H1 (cell line): ENCODE data around the gene RUFY4. TPM values are rescaled to one million over a fixed set of nuclear protein-coding genes. Genes with fewer than 3 reads are reported as not detected.

Experiments used
- CTCF ChIA-PET: fragments of 300-600 bp; sonication (Branson Sonifier 250); formaldehyde crosslinking; loops from one replicate; lab custom pipeline; 2021; ENCODE audit not compliant: partially characterized antibody; lab: Charles Lee
- POLR2A ChIA-PET: fragments of 300-600 bp; sonication (Branson Sonifier 250); formaldehyde crosslinking; loops from one replicate; lab custom pipeline; 2021; ENCODE audit warnings: inconsistent platforms; ENCODE audit not compliant: partially characterized antibody; lab: Charles Lee
- DNase-seq, 2 experiments: peaks; one replicate each; pipeline versions ENCODE4 v3.0.0 to v3.0.0-alpha.2; 2010 to 2022; ENCODE audit warnings: low spot score in 2 of 2, low read depth in 1 of 2, mixed read lengths in 1 of 2
- FAIRE-seq: peaks from 2 replicates; lab custom pipeline; 2011; peaks lifted over from hg19 to GRCh38; lab: Jason Lieb, UNC
- H2AFZ ChIP-seq: 2 replicates; pipeline ENCODE4 v1.8.1; 2012; ENCODE audit warnings: low read length, inconsistent platforms
- H2AK5ac ChIP-seq: 2 replicates; pipeline ENCODE4 v1.6.1; 2013; ENCODE audit warnings: low read depth, low read length
- H2BK120ac ChIP-seq: replicated peaks from 2 replicates; pipeline ENCODE3; 2013; ENCODE audit warnings: low read depth, low read length, inconsistent platforms
- H2BK12ac ChIP-seq: 2 replicates; pipeline ENCODE4 v1.6.1; 2013; ENCODE audit warnings: low read depth, low read length
- H2BK15ac ChIP-seq: 2 replicates; pipeline ENCODE4 v1.6.1; 2013; ENCODE audit warnings: low read length
- H2BK20ac ChIP-seq: 2 replicates; pipeline ENCODE4 v1.6.1; 2013; ENCODE audit warnings: low read length
- H2BK5ac ChIP-seq: 2 replicates; pipeline ENCODE4 v1.6.1; 2013; ENCODE audit warnings: low read depth, low read length
- H3K14ac ChIP-seq: 2 replicates; pipeline ENCODE4 v1.6.1; 2013; ENCODE audit warnings: inconsistent platforms; ENCODE audit not compliant: insufficient read length
- H3K18ac ChIP-seq: 2 replicates; pipeline ENCODE4 v1.6.1; 2013; ENCODE audit warnings: low read length; ENCODE audit errors: extremely low read depth
- H3K23ac ChIP-seq: 2 replicates; pipeline ENCODE4 v1.6.1; 2013; ENCODE audit warnings: inconsistent platforms; ENCODE audit not compliant: insufficient read length
- H3K23me2 ChIP-seq: 2 replicates; pipeline ENCODE4 v1.6.1; 2013; ENCODE audit warnings: low read depth, low read length
- H3K27ac ChIP-seq: 2 replicates; pipeline ENCODE4 v1.6.1; 2011; ENCODE audit warnings: low read depth, low read length, inconsistent platforms
- H3K27me3 ChIP-seq, 4 experiments: replicated peaks in 1 of 4; 1 replicate in 1 of 4; 2 replicates in 3 of 4; pipeline versions ENCODE4 v1.6.1 to v1.8.1; 2011 to 2013; ENCODE audit warnings: low read length in 3 of 4, mild to moderate bottlenecking in 3 of 4, inconsistent platforms in 2 of 4, mixed read lengths in 2 of 4, moderate library complexity in 1 of 4; ENCODE audit not compliant: control insufficient read depth in 3 of 4, insufficient read depth in 3 of 4; ENCODE audit errors: extremely low read depth in 1 of 4
- H3K36me3 ChIP-seq, 4 experiments: 2 replicates each; pipeline versions ENCODE4 v1.6.1 to v1.8.1; 2011 to 2013; ENCODE audit warnings: mild to moderate bottlenecking in 4 of 4, low read length in 3 of 4, moderate library complexity in 2 of 4, control low read depth in 1 of 4, inconsistent platforms in 1 of 4; ENCODE audit not compliant: insufficient read depth in 4 of 4, control insufficient read depth in 2 of 4
- H3K4ac ChIP-seq: replicated peaks from 2 replicates; pipeline ENCODE3; 2013; ENCODE audit warnings: low read length, low read depth, mixed read lengths, inconsistent platforms; ENCODE audit not compliant: insufficient read length
- H3K4me1 ChIP-seq, 4 experiments: replicated peaks in 1 of 4; 1 replicate in 1 of 4; 2 replicates in 3 of 4; pipeline versions ENCODE4 v1.6.1 to v1.8.1; 2011 to 2013; ENCODE audit warnings: low read length in 3 of 4, inconsistent platforms in 2 of 4, mixed read lengths in 1 of 4; ENCODE audit not compliant: insufficient read depth in 4 of 4, control insufficient read depth in 3 of 4
- H3K4me2 ChIP-seq, 2 experiments: 2 replicates each; pipeline versions ENCODE4 v1.6.1 to v1.8.1; 2011 to 2013; ENCODE audit warnings: low read depth in 2 of 2, low read length in 2 of 2, control low read depth in 1 of 2, inconsistent platforms in 1 of 2, mild to moderate bottlenecking in 1 of 2; ENCODE audit not compliant: insufficient read depth in 1 of 2
- H3K4me3 ChIP-seq, 4 experiments: fragments of 200-600, 300-600 bp in 1 of 4; sonication (generic), shearing (Covaris generic), sonication (Bioruptor Twin) in 1 of 4; 2 replicates each; pipeline versions ENCODE4 v1.5.1 to v1.8.1; 2011 to 2016; ENCODE audit warnings: low read length in 4 of 4, low read depth in 3 of 4, control low read depth in 2 of 4, inconsistent platforms in 2 of 4, mild to moderate bottlenecking in 2 of 4, mixed read lengths in 1 of 4, moderate library complexity in 1 of 4; ENCODE audit not compliant: insufficient read depth in 2 of 4; ENCODE audit errors: extremely low read depth in 1 of 4
- H3K56ac ChIP-seq: replicated peaks from 2 replicates; pipeline ENCODE3; 2013; ENCODE audit warnings: low read depth, mild to moderate bottlenecking, mixed read lengths, low read length, inconsistent platforms; ENCODE audit not compliant: insufficient read length
- H3K79me1 ChIP-seq: 2 replicates; pipeline ENCODE4 v1.6.1; 2013; ENCODE audit warnings: low read depth, low read length, control low read depth
- H3K79me2 ChIP-seq, 2 experiments: 2 replicates each; pipeline versions ENCODE4 v1.6.1 to v1.8.1; 2012 to 2013; ENCODE audit warnings: low read length in 2 of 2, mild to moderate bottlenecking in 2 of 2, inconsistent platforms in 1 of 2; ENCODE audit not compliant: insufficient read depth in 2 of 2, control insufficient read depth in 1 of 2
- H3K9ac ChIP-seq, 4 experiments: replicated peaks in 1 of 4; 1 replicate in 1 of 4; 2 replicates in 3 of 4; pipeline versions ENCODE4 v1.6.1 to v1.8.1; 2011 to 2013; ENCODE audit warnings: low read depth in 3 of 4, low read length in 3 of 4, control low read depth in 2 of 4, mild to moderate bottlenecking in 2 of 4, moderate library complexity in 2 of 4, inconsistent platforms in 1 of 4; ENCODE audit errors: extremely low read depth in 1 of 4
- H3K9me3 ChIP-seq, 2 experiments: 2 replicates each; pipeline versions ENCODE4 v1.6.1 to v1.8.1; 2012 to 2013; ENCODE audit warnings: mild to moderate bottlenecking in 2 of 2, moderate library complexity in 2 of 2, control low read depth in 1 of 2, inconsistent platforms in 1 of 2, low read depth in 1 of 2, low read length in 1 of 2, mixed read lengths in 1 of 2; ENCODE audit not compliant: insufficient read depth in 2 of 2
- H4K20me1 ChIP-seq, 2 experiments: replicated peaks in 1 of 2; 2 replicates each; pipeline versions ENCODE3 to v1.8.1; 2011 to 2013; ENCODE audit warnings: inconsistent platforms in 2 of 2, low read length in 2 of 2, mild to moderate bottlenecking in 1 of 2; ENCODE audit not compliant: insufficient read depth in 2 of 2, control insufficient read depth in 1 of 2
- H4K5ac ChIP-seq: 2 replicates; pipeline ENCODE4 v1.6.1; 2013; ENCODE audit warnings: low read length, low read depth, mixed read lengths, inconsistent platforms; ENCODE audit not compliant: insufficient read length
- H4K8ac ChIP-seq: 2 replicates; pipeline ENCODE4 v1.8.0; 2013; ENCODE audit warnings: mild to moderate bottlenecking, moderate library complexity, low read length, inconsistent platforms; ENCODE audit not compliant: insufficient read depth; ENCODE audit errors: extremely low read depth
- H4K91ac ChIP-seq: replicated peaks from 2 replicates; pipeline ENCODE3; 2013; ENCODE audit warnings: low read length, mixed read lengths, inconsistent platforms; ENCODE audit not compliant: insufficient read length
- BACH1 ChIP-seq: IDR thresholded peaks from 2 replicates; pipeline ENCODE4 v1.6.1; 2012; ENCODE audit warnings: low read length, improper control_type of control experiment
- CBX8 ChIP-seq: fragments of 300-800, 300-1000 bp; sonication (generic); IDR thresholded peaks from 2 replicates; pipeline ENCODE4 v1.7.1; 2016; ENCODE audit warnings: low read depth, low read length, borderline replicate concordance
- CREB1 ChIP-seq: IDR thresholded peaks from 2 replicates; pipeline ENCODE4 v1.6.1; 2012; ENCODE audit warnings: inconsistent platforms
- CTCF ChIP-seq, 3 experiments: IDR thresholded peaks; 1 replicate in 2 of 3; 2 replicates in 1 of 3; pipeline versions ENCODE4 v1.5.1 to v1.6.1; 2011; ENCODE audit warnings: low read length in 3 of 3, mild to moderate bottlenecking in 3 of 3, inconsistent platforms in 2 of 3, low read depth in 1 of 3, moderate library complexity in 1 of 3; ENCODE audit not compliant: insufficient read depth in 1 of 3; ENCODE audit errors: control extremely low read depth in 1 of 3
- EP300 ChIP-seq, 2 experiments: IDR thresholded peaks; 1 replicate in 1 of 2; 2 replicates in 1 of 2; pipeline ENCODE4 v1.6.1; 2011 to 2012; ENCODE audit warnings: low read depth in 2 of 2, low read length in 2 of 2, mild to moderate bottlenecking in 2 of 2, borderline replicate concordance in 1 of 2, inconsistent platforms in 1 of 2, moderate library complexity in 1 of 2
- HDAC6 ChIP-seq: IDR thresholded peaks from one replicate; pipeline ENCODE4 v1.7.1; 2012; ENCODE audit warnings: low read depth, mild to moderate bottlenecking, inconsistent platforms, low read length, moderate library complexity
- JUND ChIP-seq: IDR thresholded peaks from 2 replicates; pipeline ENCODE4 v1.6.1; 2011; ENCODE audit warnings: mild to moderate bottlenecking, improper control_type of control experiment, low read length
- NANOG ChIP-seq: IDR thresholded peaks from 2 replicates; pipeline ENCODE4 v1.6.1; 2011; ENCODE audit warnings: low read length, low read depth, mild to moderate bottlenecking, inconsistent platforms; ENCODE audit not compliant: insufficient read depth, poor library complexity, severe bottlenecking
- RXRA ChIP-seq: IDR thresholded peaks from 2 replicates; pipeline ENCODE4 v1.6.1; 2011; ENCODE audit warnings: low read depth, mild to moderate bottlenecking, low read length, moderate library complexity; ENCODE audit not compliant: insufficient read depth
- WGBS, 2 experiments: shearing (Covaris generic) in 1 of 2; methylation state at CpG; one replicate each; pipeline versions ENCODE4 v1.1.6 to v1.1.7; 2013 to 2015; ENCODE audit warnings: low lambda C conversion rate in 2 of 2, mixed read lengths in 2 of 2, inconsistent platforms in 1 of 2, low coverage in 1 of 2, missing lambda C conversion rate in 1 of 2; ENCODE audit not compliant: insufficient replicate concordance in 2 of 2, insufficient coverage in 1 of 2, insufficient read length in 1 of 2; ENCODE audit errors: extremely low coverage in 1 of 2, missing lambda C conversion rate in 1 of 2; 5-methylcytosine and 5-hydroxymethylcytosine counted together
- polyA plus RNA-seq, 7 experiments: library from polyadenylated mRNA; depleted of rRNA in 3 of 7; stranded (reverse) in 5 of 7; unstranded in 2 of 7; fragments of >200 nt in 5 of 7; fragments of 200-250 nt in 2 of 7; gene quantifications; 1 replicate in 5 of 7; 2 replicates in 1 of 7; 4 replicates in 1 of 7; pipeline versions ENCODE4 v1.2.1 to v1.2.3, GENCODE V29; 2011 to 2013; ENCODE audit warnings: missing spikeins in 2 of 7, mixed read lengths in 2 of 7
- total RNA-seq: library from RNA; stranded (reverse); fragmentation: NEBNext Ultra II Directional; extraction: Animal tissue kit (Norgen Biotek cat#: 25700); gene quantifications from 2 replicates; pipeline ENCODE4 v1.2.1, GENCODE V29; 2021

The RUFY4 gene
- total and polyA plus RNA-seq, 2 of the 8 experiments (the other 6 are each of a cell fraction or from before 2014, with no cell fraction given), result 0.32 to 0.38 TPM

- no peak overlapping the region for H3K56ac ChIP-seq
- no peaks in the 10 kb centered on the region for H3K4me1 ChIP-seq
- H3K18ac ChIP-seq, result no peak overlapping the region
- POLR2A ChIA-PET, result no interaction called here
- no peaks in the 10 kb centered on the region for H4K20me1 ChIP-seq
- no peak overlapping the region for H4K91ac ChIP-seq
- FAIRE-seq (peak; percentile 28), DNase-seq (no peak)
- TF ChIP-seq BACH1 (no peak), HDAC6 (no peak), NANOG (no peak), RXRA (no peak), CBX8 (no peak), CREB1 (no peak), EP300 (IDR thresholded peaks at IDR 0.05; ENCODE audit: borderline replicate concordance in 1 of 2, low read depth in 2 of 2, low read length in 2 of 2) (no peak), JUND (no peak), CTCF (IDR thresholded peaks at IDR 0.05; ENCODE audit: control extremely low read depth in 1 of 3, insufficient read depth in 1 of 3, low read depth in 1 of 3, low read length in 3 of 3) (no peak)
- CTCF ChIA-PET, result interaction anchor here (0.7 to 2.2 kb wide), 2 partner anchors 16 to 266 kb away, joined by 4 to 8 read pairs; no protein-coding TSS in a partner anchor
- H3K4me2 ChIP-seq, result no peak overlapping the region
- no peak overlapping the region for H2AFZ ChIP-seq
- H4K8ac ChIP-seq, result no peak overlapping the region
- no peaks in the 10 kb centered on the region for H3K36me3 ChIP-seq
- H4K5ac ChIP-seq, result no peak overlapping the region
- no peak overlapping the region for H2BK12ac ChIP-seq
- H2BK120ac ChIP-seq, result no peak overlapping the region
- H3K14ac ChIP-seq, result no peak overlapping the region
- H3K23me2 ChIP-seq, result no peaks in the 10 kb centered on the region
- 87% methylated on average over 3 of the region's 3 CpGs; no CpG with 5 or more reads in 1 of the 2 experiments for WGBS, 2 experiments
- H3K79me2 ChIP-seq, result no peaks in the 10 kb centered on the region
- H3K27me3 ChIP-seq, result no peaks in the 10 kb centered on the region
- no peak overlapping the region for H2BK5ac ChIP-seq
- H2BK15ac ChIP-seq, result no peak overlapping the region
- no peaks in the 10 kb centered on the region for H3K9me3 ChIP-seq
- H3K27ac ChIP-seq, result 0 out of 2 replicates have a peak overlapping the region, but pooled peaks have one; percentile 32
- no peak overlapping the region for H3K9ac ChIP-seq
- H3K23ac ChIP-seq, result no peak overlapping the region
- no peak overlapping the region for H3K4ac ChIP-seq
- no peaks in the 10 kb centered on the region for H3K79me1 ChIP-seq
- H2BK20ac ChIP-seq, result no peak overlapping the region
- no peak overlapping the region for H3K4me3 ChIP-seq
- H2AK5ac ChIP-seq, result no peak overlapping the region
Observed at GRCh38 chr2:218051903-218052302, 17.1 kb upstream of the RUFY4 start.
